ENCODE measurements around the gene TNN.

Gene TNN

DNA sequence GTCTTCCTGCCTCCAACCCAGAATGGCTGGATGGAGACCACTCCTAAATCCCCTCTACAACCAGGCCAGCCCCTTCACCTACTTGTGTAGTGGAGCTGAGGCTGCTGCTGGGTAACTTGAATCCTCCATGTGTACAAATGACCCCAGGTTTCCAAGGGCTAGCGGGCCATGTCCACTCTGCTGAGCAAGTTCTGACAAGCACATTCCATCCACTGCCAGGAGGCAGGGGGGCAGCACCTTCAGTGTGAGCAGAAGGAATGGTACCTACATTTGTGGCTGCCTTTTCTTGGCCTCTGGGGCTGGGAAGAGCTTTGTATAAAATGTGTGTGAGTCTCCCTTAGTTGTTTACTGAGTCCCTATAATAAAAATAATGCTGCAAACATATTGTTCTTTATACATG lies 110.4 kb downstream of the TNN start:
- DNase-seq (ENCODE audit: low spot score) = no peak

DNA sequence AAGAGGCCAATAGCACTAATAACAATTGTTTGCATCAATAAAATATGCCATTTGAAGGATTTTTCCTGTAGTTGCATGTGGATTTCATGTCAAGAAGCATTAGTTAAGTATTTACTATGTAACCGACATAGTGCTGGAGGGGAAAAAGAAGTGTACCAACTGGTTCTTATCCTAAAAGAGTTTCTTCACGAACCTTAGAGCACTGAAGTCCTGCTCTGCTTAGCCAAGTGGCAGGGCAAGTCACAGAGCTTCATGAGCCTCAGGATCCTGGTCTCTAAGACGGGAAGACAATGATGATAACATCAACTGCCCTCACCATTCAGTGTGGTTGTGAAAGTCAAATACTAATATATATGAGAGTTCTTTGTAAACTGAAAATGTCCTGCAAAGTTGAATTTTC lies 110.8 kb downstream of the TNN start:
- no peak for DNase-seq (ENCODE audit: low spot score)

DNA sequence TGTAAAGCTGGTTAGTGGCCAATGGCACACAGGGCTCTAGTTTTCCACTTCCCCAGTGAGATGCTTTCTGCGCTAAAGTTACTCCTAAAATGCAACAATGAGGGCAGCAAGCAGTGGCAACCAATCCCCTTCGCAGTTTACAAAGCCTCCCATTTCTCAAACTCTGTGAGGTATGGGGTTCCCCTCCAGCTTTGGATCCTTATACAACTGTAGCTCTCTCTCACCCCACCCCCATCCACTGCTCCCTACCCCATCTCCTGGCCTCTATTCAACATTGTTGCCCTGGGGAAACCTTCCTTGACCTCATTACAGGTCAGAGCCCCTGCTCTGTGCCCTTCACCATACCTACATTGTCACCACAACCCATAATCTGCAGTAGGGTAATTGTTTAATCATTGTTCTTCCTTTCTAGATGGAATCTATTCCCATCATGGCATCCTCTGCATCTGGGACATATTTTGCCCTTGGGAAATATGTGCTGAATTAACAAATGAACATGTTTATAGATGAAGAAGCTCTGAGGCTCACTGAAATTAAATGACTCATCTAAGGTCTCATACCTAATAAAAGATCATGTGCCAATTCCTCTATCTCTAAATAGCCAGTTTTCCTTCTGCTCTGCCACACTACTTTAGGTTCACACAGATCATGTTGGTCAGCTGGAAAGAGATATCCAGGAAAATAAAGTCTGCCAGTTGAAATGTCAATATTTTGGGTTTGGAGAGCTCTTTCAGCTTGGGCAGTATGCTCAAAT lies 112.4 kb downstream of the TNN start:
- no peak for DNase-seq (ENCODE audit: low spot score)

DNA sequence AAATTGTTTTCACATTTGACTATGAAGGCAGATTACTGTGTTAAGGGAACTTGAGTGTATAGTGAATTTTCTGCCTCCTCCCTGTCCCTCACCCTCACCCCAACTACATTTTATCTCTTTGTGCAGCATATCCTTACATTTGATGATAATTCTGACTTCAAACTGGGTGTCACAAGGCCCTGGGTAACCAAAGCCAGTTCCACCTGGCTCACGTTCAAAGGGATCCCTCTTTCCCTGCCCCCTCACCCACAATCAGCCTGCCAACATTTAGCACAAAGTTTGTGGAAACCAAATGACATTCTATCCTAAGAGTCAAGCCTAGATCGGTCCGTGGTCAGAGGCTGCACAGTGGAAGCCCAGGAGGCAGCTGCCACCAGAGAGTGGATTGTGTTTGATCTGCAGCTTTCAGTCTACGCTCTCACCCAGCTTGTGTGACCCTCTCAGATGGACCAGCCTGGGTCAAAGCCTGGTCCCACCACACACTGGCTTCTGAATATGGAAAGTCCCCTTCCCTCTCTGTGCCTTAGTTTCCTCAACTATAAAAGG lies 114.6 kb downstream of the TNN start:
- DNase-seq (ENCODE audit: low spot score) = no peak

DNA sequence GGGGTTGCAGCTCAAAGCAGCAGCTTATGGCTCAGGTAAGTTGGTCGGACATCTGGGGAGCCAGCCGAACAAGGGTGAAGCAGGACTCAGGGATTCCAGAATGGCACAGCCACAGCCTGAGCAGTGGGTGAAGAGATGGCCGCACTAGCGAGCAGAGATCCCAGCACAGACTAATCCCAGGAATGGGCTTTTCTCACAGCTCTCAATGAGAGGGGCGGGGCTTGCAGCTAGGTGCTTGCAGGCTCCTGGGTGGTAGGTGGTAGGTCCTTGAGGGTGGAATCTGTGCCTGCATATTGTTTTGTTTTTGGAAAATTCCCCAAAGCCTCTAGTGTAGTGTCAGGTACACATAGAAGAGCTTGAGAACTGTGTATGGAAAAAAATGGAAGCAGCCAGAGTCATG lies 116.0 kb downstream of the TNN start:
- no peak for DNase-seq (ENCODE audit: low spot score)

DNA sequence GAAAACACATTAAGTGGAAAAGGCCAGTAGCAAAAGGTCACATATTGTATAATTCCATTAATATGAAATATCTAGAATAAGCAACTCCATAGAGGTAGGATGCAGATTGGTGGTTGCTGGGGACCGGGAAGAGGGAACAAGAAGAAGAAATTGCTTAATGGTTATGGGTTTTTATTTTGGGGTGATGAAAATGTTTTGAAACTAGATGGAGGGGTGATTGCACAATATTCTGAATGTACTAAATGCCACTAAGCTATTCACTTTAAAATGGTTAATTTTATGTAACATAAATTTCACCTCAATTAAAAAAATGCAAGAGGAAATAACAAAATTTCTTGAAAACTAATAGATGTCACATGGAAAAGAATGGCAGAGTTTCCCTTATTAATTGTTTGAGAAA lies 118.3 kb downstream of the TNN start:
- no peak for DNase-seq (ENCODE audit: low spot score)

DNA sequence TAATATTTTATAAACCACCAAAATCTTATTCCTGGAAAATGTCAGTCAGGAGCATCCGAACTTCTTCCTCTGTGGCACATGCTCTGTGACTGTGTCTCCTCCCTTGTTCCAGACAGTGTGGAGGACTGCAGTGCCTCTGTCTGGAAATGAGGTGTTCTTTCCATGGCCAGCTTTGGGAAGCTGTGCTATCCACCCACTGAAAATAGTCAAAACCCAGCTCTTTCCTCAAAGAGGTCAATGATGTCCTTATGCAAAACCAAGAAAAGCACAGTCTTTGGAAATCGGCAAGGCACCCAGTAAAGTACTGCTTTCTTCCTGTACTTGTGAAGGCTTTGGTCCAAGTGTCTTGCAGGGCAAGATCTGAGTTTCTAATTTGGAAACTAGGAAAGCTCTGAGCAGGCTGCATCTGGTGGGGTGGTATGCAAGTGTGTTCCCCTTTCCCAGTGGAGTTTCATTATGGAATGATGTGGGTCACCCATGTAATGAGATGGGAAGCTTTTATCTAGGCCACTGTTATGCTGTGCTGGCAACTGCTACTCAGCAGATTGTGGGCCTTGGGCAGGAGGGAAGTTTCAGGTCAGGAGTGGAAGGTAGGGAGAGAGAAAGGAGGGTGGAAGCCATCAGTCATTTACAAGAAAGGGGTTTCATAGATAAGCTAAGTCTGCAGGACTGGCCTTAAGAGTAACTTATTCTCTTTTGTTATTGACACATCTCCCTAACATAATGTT lies 119.0 kb downstream of the TNN start:
- DNase-seq (ENCODE audit: low spot score) = no peak

DNA sequence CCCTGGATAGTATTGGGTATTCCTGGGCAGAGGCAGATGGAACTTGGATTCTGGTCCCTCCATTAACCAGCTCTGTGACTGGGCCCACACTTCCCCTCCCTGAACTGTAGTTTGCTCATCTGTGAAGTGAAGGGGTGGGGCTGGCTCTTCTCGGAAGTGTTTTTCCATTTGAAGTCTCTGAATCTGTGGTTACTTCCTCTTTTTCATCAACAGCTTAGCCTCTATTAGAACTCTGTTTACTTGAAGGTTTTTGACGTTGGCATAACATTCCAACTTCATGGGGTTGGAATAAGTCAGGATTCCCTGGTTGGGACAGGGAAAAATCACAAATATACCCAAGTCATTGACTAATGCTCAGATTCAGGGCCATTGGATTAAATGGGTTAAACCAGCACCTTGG lies 121.3 kb downstream of the TNN start:
- DNase-seq (ENCODE audit: low spot score) = peak; percentile 73

DNA sequence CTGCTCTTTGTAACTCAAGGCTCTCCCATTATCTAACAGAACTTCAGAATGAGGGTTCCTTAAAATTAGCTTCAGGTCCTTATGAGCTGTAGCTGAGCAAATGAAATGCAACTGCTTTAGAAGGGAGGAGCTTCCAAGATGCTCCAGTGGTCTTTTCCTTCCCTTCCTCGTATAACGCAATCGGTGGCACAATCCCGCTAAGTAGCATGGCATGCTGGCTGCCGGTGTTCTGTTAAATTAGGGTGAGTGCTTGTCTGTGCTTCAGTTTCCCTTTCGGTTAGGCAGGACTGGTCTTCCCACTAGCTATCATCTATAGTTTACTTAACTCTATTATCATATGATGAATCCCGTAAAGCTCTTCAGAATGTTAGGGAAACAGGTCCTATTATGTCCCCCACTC lies 124.0 kb downstream of the TNN start:
- peak; percentile 19 for DNase-seq (ENCODE audit: low spot score)

DNA sequence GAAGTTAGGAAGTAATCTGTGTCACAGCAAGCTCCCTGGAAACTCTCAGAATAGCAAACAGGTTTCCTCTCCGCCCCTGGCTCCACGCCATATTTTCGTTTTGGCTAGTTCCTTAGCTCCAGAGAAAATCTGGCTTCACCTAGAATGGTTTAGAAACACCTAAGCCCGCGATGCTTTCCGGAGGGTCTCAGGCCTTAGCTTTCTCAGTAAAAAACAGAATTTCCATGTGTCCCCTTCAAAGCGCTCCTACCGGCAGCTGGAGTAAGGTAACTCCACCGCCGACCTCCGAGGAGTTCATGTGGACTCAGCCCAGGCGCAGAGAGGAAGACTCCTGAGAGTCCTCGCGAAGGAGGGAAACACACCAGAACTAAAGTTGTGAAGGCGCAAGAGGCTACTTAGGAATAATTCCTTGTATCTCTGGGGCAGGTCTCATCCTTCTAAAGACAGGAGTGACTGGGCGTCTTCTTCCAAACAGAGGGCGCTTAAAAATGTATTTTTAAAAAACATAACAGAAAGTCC lies 124.5 kb downstream of the TNN start:
- peak; percentile 19 for DNase-seq (ENCODE audit: low spot score)

DNA sequence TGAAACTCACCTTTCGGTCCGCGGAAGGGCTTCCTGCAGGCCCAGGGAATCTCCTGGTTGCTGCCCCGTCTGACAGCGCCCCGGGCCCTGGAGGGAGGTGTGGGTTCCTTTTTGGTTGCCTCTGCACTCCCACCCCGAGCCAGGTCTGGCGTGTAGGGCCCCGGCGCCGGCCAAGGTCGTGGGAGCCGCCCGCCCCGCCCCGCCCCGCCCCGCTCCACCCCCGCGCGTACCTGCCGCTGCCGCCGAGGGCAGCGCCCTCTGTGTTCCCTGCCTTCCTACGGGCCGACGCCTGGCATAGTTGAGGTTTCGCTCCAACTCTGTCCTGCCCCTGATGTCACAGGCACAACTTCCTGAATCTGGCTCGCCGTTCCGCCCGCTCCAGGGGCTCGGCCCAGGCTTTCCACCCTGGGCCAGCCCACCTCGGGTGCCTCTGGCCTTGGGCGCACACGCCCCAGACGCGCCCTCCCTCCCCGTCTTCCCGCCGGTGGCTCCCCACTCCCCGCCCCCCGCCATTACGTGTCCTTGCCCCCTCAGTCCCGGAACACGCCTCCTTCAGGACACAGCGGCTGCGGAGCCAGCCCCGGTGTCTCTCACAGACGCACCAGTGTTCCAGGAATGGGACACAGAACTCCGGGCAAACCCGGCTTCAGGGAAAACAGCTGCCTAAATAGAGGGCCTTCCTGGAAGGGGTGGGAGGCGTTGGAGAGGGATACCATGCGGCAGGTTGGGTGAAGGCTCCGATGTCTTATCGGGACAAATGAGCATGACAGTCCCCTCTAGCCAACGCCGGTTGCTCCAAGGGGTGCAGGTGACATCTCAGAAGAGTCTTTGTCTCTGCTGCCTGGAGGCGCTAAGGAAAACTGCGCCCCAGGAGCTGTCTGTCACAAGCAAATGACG lies 125.2 kb downstream of the TNN start, which contains the start of gene KIAA0040:
Gene KIAA0040, minus strand, starts transcription at position 147 of the 897 bp plus-strand sequence. CDS start 31,763 bp downstream, outside the sequence.
- DNase-seq (ENCODE audit: low spot score) = peak; percentile 47

DNA sequence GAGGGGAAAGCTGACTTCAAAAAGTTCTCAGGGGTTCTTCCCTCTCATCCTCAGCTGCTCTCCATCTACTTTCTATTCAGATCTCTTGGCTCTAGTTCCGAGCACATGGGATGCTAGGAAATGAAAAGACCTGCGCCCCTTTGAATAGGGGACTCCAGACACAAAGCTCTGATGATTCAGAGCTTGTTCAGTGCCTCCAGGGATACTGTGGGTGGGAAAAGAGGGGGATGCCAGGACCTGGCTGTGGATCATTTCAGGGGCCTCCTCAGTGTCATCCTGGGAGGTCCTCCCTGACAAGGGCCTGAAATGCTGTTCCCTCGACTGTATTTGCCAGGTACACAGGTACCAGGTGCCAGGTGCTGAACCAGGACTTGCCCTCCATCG lies 125.9 kb downstream of the TNN start:
- DNase-seq (ENCODE audit: low spot score) = no peak

DNA sequence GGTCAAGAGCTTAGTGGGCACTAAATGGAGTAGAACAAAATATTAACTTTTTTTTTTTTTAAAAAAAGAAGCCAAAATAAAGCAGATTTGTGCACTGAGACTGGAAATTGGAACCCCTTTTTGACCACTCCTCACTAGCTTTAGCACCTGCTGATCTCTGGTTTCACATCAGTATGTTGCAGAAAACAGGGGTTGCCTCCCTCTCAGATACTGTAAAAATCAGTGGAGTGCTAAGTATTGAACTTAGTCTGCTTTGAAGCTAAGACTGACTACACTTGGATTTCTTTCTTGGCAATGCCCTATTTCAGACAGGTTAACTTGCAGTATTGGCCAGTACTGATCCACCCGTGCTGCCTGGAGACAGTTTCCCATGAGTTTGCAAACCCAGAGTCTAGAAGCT lies 127.6 kb downstream of the TNN start:
- no peak for DNase-seq (ENCODE audit: low spot score)

DNA sequence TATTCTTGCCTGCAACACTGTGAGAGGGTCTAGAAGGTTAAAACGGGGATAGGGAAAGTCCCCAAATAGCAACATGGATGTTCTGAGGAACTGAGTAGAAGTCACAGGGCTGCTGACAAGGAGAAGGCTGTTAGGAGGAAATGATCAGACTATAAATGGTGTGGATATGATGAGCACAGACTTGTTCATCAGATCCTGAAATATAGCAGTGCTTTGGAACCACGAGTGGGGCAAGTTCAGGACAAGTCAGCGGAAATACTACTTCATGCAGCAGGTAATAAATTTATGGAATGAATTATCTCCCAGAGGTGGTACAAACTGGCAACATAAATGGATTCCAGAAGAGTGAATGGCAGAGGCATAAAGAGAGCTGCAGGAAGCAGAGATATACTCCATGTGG lies 128.2 kb downstream of the TNN start:
- DNase-seq (ENCODE audit: low spot score) = no peak

DNA sequence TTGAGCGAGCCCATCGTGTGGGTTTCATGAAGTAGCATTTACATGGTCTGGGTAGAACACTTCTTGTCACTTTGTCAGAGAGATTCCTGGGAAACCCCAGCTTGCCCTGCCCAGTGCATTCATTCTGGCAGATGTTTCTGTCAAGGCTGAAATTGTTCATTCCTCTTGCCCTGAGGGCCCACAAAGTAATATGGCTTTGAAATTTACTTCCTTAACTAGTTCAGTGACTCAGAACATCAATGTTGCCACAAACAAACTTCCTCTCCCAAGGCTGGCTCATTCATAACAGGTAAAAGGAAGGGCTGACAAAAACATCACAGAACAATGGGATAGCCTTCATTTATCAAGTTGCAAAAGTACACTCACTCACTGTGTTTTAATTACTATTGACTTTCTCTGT lies 129.9 kb downstream of the TNN start:
- peak; percentile 10 for DNase-seq (ENCODE audit: low spot score)

Data from CD4-positive, alpha-beta T cell treated with Interleukin-6 at 100 ng/mL for 8 hours (primary cell).